ENCODE measurements around the gene RNASE11.
"Not testable (repeated sequence)": the region's sequence is repeated elsewhere in the genome, so short reads cannot be mapped to it uniquely, and the experiment has no call there.

The RNASE11 gene

DNA sequence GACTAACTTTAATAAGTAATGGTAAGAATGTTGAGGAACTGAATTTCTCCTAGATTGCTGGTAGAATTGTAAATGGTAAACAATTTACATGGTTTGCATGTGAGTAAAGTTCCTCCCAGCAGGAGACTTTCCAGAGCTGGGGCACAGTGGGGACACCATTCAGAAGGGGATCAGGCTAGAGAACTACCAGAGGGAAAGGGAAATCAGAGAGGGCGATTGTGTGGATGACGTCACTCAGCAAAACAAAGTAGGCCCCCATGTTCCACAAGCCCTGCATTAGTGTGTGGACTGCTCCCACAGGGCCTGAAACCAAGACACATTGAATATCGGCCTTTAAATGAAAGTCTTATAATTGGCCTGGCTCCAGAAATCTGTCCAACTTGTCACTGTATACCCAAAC is 9.5 kb downstream of the RNASE11 start:
- no peak for DNase-seq

DNA sequence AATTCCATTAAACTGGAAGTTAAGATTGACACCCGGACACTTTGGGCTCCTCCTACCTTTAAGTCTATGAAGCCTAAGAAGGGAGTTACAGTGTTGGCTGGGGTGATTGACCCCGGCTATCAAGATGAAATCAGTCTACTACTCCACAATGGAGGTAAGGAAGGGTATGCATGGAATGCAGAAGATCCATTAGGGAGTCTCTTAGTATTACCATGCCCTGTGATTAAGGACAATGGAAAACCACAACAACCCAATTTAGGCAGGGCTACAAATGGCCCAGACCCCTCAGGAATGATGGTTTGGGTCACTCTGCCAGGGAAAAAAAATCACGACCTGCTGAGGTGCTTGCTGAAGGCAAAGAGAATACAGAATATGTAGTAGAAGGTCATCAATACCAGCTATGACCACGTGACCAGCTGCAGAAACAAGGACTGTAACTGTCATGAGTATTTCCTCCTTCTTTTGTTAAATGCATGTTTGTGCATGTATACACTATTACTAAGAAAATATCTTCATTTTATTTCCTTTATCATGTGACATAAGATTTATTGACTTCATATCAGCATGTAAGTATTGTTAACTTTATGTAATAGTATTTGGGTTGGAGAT is 15.3 kb downstream of the RNASE11 start:
- not testable (repeated sequence) for DNase-seq

DNA sequence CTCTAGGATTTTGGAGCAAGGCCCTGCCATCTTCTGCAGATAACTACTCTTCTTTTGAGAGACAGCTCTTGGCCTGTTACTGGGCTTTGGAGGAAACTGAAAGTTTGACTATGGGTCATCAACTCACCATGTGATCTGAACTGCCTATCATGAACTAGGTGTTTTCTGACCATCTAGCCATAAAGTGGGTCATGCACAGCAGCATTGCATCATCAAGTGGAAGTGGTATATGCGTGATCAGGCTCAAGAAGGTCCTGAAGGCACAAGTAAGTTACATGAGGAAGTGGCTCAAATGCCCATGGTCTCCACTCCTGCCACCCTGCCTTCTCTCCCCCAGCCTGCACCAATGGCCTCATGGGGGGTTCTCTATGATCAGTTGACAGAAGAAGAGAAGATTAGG is 17.1 kb downstream of the RNASE11 start:
- DNase-seq = not testable (repeated sequence)

DNA sequence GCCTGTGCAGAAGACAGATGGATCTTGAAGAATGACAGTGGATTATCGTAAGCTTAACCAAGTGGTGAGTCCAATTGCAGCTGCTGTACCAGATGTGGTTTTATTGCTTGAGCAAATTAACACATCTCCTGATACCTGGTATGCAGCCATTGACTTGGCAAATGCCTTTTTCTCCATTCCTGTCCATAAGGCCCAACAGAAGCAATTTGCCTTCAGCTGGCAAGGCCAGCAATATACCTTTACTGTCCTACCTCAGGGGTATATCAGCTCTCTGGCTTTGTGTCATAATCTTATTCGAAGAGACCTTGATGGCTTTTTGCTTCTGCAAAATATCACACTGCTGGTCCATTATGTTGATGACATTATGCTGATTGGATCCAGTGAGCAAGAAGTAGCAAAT is 17.9 kb downstream of the RNASE11 start:
- DNase-seq = not testable (repeated sequence)

DNA sequence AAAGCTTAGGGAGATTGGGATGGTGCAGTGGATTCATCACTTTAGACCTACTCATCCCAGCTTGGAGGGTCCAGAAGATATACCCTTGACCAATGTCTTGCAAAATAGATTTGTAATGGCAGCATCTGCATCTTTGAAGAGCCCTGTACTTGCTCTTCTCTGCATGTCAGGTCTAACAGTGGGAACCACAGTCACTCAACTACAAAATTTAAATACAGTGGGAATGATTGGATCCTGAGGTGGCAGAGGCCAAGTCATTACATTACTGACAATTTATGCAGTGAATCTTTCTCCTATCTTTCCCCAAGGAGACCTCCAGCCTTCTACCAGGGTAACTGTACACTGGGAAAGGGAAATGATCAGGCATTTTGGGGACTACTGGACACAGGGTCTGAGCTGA is 18.7 kb downstream of the RNASE11 start:
- no peak for DNase-seq

DNA sequence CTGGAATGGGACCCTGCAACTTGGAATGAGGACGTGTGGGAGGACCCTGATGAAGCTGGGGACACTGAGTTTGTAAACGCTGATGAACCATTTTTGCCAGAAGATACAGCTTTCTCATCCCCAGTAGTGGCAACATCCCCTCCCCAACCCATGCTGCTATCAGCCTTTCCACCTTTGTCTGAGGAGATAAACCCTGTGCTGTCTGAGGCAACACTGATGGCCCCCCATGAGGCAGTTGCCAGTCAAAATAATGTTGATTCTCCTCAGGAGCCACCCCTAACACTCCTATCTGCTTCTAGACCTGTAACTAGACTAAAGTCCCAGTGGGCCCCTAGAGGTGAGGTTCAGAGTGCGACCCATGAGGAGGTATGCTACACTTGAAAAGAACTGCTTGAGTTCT is 19.4 kb downstream of the RNASE11 start:
- DNase-seq = no peak

DNA sequence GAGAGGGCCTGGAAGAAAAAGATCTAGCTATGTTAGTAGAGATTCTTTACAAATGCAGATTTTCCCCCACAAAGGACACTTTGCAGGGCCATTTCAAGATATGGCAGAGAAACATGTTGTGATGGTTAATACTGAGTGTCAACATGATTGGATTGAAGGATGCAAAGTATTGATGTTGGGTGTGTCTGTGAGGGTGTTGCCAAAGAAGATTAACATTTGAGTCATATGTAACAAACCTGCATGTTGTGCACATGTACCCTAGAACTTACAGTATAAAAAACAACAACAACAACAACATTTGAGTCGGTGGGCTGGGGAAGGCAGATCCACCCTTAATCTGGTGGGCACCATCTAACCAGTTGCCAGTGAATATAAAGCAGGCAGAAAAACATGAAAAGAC is 20.6 kb downstream of the RNASE11 start:
- DNase-seq = not testable (repeated sequence)

DNA sequence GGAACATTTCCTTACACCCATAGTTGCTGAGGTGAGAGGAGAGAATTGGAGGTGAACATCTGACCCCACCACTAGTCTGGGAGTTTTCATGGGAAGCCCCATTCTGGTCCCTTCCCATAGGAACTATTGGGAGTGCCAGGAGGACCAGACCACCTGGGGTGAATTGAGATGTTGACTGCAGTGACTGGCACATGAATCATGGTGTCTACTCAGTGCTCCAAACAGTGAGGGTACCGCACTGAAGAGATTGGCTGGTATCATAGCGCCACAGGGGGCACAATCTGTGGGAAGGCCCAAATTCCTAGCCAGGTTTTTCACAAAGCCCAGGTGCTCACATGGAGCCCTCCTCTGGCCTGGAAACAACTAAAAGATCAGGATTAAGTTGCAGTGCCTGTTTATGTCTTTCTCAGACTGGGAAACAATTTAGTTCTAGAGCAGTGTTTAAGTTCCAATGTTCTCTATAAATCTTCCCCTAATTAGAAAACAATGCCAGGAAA is 23.3 kb downstream of the RNASE11 start:
- no peak for DNase-seq

DNA sequence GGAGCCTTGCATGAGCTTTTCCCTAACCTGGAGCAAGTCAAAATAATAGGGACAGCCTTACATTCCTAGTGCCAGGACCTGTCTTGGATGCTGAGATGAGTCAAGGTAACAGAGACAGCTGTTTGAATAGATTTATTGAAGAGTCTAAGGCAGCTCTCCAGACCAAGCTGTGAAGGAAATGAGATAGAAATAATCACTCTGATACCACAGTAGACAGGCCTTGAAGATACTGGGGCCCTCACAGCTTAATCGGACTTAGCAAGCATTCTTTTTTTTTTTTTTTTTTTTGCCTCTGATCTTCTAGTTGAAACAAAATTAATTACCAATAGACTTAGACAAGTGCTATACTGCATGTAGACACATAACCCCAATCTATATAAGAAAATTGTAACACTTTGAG is 23.8 kb downstream of the RNASE11 start:
- DNase-seq = no peak

DNA sequence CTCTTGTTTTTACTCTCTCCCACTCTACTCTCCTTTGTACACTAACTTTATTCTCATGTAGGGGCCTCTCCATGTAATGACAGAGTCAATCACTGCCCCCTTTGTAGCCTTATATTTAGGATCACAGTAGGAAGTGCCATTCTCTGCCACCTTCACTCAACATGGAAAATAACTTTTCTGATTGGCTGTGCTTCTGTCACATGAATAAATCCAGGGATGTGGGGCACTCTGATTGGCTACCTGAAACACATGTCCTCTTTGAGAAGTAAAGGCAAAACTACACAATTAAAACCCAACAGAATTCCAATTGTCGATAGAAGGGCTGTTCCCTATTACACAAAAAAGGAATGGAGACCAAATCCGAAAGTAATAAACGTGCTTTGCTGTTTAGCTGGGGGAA is 26.8 kb downstream of the RNASE11 start, which contains the start of gene RNASE9:
TSS of gene RNASE9 (minus strand) at position 87 of the 400 bp plus-strand sequence.
- no peak for DNase-seq

DNA sequence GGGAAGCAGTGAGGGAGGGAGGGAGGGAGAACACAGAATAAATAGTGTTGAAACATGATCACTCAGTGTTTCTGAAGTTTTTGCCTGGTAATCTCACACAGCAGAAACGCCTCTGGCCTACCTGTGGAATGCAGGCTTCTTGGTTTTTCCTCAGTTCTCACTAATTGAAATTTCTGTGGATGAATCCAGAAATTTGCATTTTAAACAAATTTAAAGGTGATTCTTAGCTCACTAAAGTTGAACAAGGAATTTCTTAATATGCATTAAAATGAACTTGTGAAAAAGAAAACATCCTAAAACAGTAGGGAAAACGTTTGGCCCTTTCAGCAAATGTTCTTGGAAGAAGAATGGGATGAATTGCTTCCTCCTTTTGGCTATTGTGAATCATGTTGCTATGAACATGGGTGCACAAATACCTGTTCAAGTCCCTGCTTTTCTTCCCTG is 28.3 kb downstream of the RNASE11 start:
- DNase-seq = no peak

DNA sequence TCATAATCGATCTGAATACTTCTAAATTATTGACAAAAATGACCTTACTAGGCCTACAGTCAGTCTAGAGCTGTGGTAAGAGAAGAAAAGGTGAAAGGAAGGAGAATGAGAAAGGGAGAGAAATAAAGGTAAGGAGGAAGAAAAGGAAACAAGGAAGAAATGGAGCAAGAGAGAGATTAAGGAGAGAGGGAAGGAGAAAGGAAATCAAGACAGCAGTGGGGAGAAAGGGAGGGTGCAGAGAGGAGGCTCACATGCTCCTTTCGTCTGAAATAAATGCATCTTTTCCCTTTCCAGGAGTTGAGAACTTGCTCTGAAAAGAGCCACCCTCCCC is 30.6 kb downstream of the RNASE11 start:
- no peak for DNase-seq

DNA sequence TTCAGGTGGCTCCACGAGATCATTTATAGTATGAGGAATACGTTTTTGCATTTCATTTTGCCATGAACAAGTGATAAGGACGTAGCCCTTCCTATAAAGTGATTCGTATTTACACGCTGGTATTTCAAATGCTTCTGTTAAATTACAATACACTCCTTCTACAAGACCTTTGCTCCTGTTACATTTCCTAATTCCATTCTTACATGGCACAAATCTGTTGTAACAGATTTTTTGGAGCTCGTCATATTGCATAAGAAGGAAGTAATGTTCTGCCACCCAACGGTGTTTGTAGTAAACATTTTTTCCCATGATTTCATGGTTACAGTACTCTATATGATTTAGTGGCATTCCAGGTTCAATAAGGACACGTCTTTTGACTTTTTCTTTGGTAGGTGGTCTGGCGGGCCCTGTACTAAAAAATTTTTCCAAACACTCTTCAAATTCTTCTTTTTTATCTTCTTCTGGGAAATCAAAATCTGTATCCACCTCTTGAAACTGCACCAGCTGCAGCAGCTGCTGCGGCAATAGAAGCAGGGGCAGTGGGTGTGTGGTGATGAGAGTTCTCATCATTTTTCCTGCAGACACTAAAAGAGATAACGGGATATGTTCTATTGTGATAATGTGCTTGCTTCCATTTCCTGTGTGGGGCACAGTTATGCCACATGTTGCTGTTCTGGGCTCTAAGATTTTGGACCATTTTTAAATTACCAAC is 31.1 kb downstream of the RNASE11 start:
- DNase-seq = no peak

DNA sequence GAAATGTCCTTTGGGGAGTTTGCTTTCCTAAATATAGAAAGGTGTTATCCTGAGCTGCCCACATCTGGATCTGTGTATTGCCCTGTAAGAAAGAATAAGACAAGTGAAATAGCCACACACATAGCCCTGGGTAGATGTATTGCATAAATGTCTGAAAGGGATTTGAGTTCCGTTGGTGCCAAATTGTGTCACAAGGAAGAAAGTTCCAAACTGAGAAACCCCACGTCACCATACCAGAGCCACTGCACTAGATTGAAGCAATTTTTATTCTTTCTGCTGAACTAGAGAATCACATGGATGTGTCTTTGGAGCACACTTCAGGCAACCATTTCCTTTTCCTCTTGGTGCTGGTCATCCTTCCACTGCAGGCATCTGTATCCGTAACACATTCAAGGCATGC is 32.0 kb downstream of the RNASE11 start:
- DNase-seq = no peak

DNA sequence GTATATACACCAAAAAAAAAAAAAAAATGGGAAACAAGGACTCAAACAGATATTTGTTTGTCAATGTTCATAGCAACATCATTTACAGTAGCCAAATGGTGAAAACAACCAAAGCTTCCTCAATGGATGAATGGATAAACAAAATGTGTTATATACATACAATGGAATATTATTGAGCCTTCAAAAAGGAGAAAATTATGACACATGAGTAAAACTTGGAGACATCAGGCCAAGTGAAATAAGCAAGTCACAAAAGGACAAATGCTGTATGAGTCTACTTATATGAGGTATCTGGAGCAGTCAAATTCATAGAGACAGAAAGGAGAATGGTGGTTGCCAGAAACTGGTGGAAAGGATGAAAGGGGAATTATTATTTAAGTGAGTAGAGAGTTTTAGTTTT is 34.8 kb downstream of the RNASE11 start:
- DNase-seq = no peak

DNA sequence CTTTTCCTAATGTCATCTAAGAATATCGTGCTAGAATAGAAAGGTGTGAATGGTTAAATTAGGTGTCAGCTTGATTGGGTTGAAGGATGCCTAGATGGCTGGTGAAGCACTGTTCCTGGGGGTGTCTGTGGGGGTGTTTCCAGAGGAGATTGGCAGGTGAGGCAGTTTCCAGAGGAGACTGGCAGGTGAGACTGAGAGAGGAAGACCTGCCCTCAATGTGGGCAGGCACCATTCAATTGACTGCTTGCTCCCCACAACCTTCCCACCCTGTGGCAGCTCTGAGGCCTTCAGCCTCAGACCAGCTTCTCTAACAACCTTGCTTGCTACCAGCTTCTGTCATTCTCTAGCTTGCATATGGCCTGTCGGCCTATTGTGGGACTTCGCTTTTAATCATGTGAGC is 36.2 kb downstream of the RNASE11 start:
- no peak for DNase-seq

DNA sequence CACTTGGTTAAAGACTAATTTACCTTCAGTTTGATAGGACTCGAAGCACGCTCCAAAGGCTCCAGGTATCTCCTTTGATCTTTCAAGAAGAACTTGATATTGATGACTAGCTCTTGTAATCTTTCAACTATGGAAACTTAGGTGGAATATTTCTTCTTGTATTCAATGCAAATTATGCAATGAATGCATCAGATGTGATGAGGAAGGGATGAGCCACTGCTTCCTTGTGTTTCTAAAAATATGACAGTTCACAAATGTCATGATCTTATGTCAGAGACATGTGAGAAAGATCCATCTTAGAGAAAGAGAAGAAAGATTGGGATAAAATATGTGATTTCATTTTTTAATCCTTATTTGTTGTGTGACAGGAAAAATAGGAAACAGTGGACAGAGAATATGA is 36.9 kb downstream of the RNASE11 start:
- DNase-seq = no peak

DNA sequence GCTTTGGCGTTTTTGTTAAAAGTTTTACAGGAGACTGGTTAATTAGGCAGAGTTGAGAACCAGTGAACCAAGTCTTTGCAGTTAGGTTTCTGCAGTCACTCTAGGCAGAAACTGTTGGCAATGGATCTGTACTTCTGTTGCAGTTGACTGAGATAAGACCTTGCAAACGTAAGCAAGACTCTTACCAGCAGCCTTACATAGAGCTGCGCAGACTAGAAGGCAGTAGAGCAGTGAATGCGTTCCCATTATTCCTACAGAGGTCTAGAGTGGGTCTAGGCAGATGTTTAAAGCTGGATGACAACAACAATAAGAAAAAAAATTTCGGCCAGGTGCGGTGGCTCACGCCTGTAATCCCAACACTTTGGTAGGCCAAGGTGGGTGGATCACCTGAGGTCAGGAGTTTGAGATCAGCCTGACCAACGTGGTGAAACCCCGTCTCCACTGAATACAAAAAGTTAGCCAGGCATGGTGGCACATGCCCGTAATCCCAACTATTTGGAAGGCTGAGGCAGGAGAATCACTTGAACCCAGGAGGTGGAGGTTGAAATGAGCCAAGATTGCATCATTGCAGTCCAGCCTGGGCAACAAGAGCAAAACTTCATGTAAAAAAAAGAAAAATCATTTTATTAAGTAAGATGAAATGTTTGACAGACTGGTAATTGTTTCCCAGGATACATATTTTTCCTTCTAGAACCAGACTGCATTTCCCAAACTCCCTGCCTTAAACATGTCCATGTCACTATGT is 39.2 kb downstream of the RNASE11 start:
- DNase-seq = no peak

DNA sequence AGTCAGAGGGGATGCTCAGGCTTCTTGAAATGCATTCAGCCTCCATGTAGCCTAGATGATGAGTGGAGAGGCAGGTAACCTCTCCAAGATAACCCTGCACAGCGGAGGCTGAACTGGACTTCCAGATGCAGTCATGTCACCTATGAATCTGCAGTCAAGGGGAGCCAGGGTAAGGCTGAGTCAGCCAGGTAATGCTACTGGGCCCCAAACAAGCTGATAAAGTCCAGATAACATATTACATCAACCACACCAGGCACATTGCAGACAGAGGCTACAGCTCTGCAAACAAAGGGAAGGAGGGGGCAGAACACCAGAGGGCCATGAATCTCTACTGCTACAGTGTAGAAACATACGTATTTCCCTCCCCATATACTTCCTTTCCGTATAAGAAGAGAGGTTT is 40.9 kb downstream of the RNASE11 start:
- no peak for DNase-seq

DNA sequence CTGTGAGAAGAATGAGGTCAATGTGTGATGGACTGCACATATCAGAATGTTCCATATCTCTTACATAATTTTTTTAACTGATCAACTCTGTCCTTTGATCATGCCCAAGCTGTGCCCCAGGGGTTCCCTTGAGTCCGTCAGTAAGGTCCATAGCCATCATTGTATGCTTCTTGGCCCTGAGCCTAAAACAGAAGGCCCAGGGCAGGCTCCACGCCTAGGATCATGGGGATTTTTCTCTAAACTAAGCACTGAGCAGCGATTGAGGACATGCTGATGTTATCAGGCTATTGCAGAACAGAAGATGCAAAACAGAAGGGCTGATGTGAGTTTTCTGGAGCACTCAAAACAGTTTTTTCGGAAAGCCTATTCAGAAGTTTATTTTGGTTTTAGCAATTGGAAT is 47.9 kb downstream of the RNASE11 start:
- DNase-seq = no peak
